ENCODE measurements around the gene RNF10.

- TF ChIP-seq LARP7 (IDR thresholded peaks at IDR 0.05) (no peak), MYC (IDR thresholded peaks at IDR 0.05; ENCODE audit: insufficient read depth, insufficient read length, insufficient replicate concordance, low read length, severe bottlenecking) (no peak), EZH2 (IDR thresholded peaks at IDR 0.05; ENCODE audit: borderline replicate concordance, control insufficient read depth, low read depth, low read length) (no peak), FOXK2 (IDR thresholded peaks at IDR 0.05) (no peak), TCF7 (IDR thresholded peaks at IDR 0.05; ENCODE audit: borderline replicate concordance) (no peak), POLR2A (IDR thresholded peaks at IDR 0.05; ENCODE audit: low read depth, low read length) (no peak), MAX (IDR thresholded peaks at IDR 0.05; ENCODE audit: low read depth, low read length) (no peak)
These were observed 23.4 kb downstream of the RNF10 start for GRCh38 chr12:120557589-120557988.

Measured in GM12878 (cell line).